Trophoblast cell (in vitro differentiated cells and primary cell): ENCODE results near the gene TAX1BP3.

Source experiments
- DNase-seq, 2 donors: peaks; one replicate each; pipeline ENCODE4 v3.0.0-alpha.2; 2016
- H2AFZ ChIP-seq: 2 replicates; pipeline ENCODE4 v1.6.1; 2013; ENCODE audit warnings: low read length, moderate library complexity, mild to moderate bottlenecking; ENCODE audit not compliant: insufficient read depth, poor library complexity
- H2AK5ac ChIP-seq: 2 replicates; pipeline ENCODE4 v1.6.1; 2013; ENCODE audit warnings: mild to moderate bottlenecking, low read length
- H2BK120ac ChIP-seq: 2 replicates; pipeline ENCODE4 v1.6.1; 2013; ENCODE audit warnings: low read length, mild to moderate bottlenecking, moderate library complexity; ENCODE audit not compliant: insufficient read depth, poor library complexity
- H2BK12ac ChIP-seq: 2 replicates; pipeline ENCODE4 v1.6.1; 2013; ENCODE audit warnings: mild to moderate bottlenecking, low read length, moderate library complexity
- H2BK5ac ChIP-seq: 2 replicates; pipeline ENCODE4 v1.6.1; 2013; ENCODE audit warnings: low read length, low read depth, moderate library complexity, mild to moderate bottlenecking; ENCODE audit not compliant: poor library complexity
- H3K14ac ChIP-seq: 2 replicates; pipeline ENCODE4 v1.6.1; 2013; ENCODE audit warnings: mild to moderate bottlenecking, low read length
- H3K18ac ChIP-seq: 2 replicates; pipeline ENCODE4 v1.6.1; 2013; ENCODE audit warnings: mild to moderate bottlenecking, low read length
- H3K23ac ChIP-seq: 2 replicates; pipeline ENCODE4 v1.6.1; 2013; ENCODE audit warnings: low read length
- H3K27ac ChIP-seq: 2 replicates; pipeline ENCODE4 v1.5.1; 2013; ENCODE audit warnings: low read depth, mild to moderate bottlenecking, inconsistent platforms, low read length, moderate library complexity
- H3K27me3 ChIP-seq: 2 replicates; pipeline ENCODE4 v1.6.1; 2013; ENCODE audit warnings: inconsistent platforms, mild to moderate bottlenecking, low read length, moderate library complexity; ENCODE audit not compliant: insufficient read depth
- H3K36me3 ChIP-seq, 2 experiments: 1 replicate in 1 of 2; 2 replicates in 1 of 2; pipeline ENCODE4 v1.6.1; 2013; ENCODE audit warnings: low read length in 2 of 2, mild to moderate bottlenecking in 2 of 2, moderate library complexity in 1 of 2; ENCODE audit not compliant: insufficient read depth in 2 of 2, control insufficient read depth in 1 of 2
- H3K4ac ChIP-seq: 2 replicates; pipeline ENCODE4 v1.6.1; 2013; ENCODE audit warnings: low read depth, mild to moderate bottlenecking, low read length, moderate library complexity
- H3K4me1 ChIP-seq, 2 experiments: 1 replicate in 1 of 2; 2 replicates in 1 of 2; pipeline ENCODE4 v1.6.1; 2013; ENCODE audit warnings: low read length in 2 of 2, mild to moderate bottlenecking in 2 of 2, moderate library complexity in 1 of 2; ENCODE audit not compliant: insufficient read depth in 2 of 2, control insufficient read depth in 1 of 2
- H3K4me2 ChIP-seq: 2 replicates; pipeline ENCODE4 v1.6.1; 2013; ENCODE audit warnings: inconsistent platforms, mild to moderate bottlenecking, low read length, moderate library complexity
- H3K4me3 ChIP-seq: 2 replicates; pipeline ENCODE4 v1.5.1; 2013; ENCODE audit warnings: mild to moderate bottlenecking, low read depth, low read length, inconsistent platforms
- H3K79me1 ChIP-seq: one replicate; pipeline ENCODE4 v1.6.1; 2013; ENCODE audit warnings: low read length
- H3K79me2 ChIP-seq: 2 replicates; pipeline ENCODE4 v1.6.1; 2013; ENCODE audit warnings: low read length, mild to moderate bottlenecking; ENCODE audit not compliant: control insufficient read depth, insufficient read depth, poor library complexity
- H3K9ac ChIP-seq: 2 replicates; pipeline ENCODE4 v1.6.1; 2013; ENCODE audit warnings: mild to moderate bottlenecking, low read length
- H3K9me3 ChIP-seq: 2 replicates; pipeline ENCODE4 v1.6.1; 2013; ENCODE audit warnings: low read depth, mild to moderate bottlenecking, control low read depth, inconsistent platforms, low read length; ENCODE audit not compliant: insufficient read depth
- H4K12ac ChIP-seq: 2 replicates; pipeline ENCODE4 v1.6.1; 2013; ENCODE audit warnings: low read depth, mild to moderate bottlenecking, low read length, moderate library complexity
- H4K8ac ChIP-seq: 2 replicates; pipeline ENCODE4 v1.6.1; 2013; ENCODE audit warnings: low read depth, mild to moderate bottlenecking, low read length, moderate library complexity
- H4K91ac ChIP-seq: one replicate; pipeline ENCODE4 v1.6.1; 2013; ENCODE audit warnings: low read depth, mild to moderate bottlenecking, low read length, moderate library complexity
- WGBS: extraction: QIAGEN DNeasy Blood & Tissue Kit; methylation state at CpG from one replicate; pipeline ENCODE4 v1.1.7; 2013; ENCODE audit warnings: missing lambda C conversion rate; ENCODE audit not compliant: insufficient read length, insufficient coverage; ENCODE audit errors: extremely low coverage; 5-methylcytosine and 5-hydroxymethylcytosine counted together

The TAX1BP3 gene

DNA sequence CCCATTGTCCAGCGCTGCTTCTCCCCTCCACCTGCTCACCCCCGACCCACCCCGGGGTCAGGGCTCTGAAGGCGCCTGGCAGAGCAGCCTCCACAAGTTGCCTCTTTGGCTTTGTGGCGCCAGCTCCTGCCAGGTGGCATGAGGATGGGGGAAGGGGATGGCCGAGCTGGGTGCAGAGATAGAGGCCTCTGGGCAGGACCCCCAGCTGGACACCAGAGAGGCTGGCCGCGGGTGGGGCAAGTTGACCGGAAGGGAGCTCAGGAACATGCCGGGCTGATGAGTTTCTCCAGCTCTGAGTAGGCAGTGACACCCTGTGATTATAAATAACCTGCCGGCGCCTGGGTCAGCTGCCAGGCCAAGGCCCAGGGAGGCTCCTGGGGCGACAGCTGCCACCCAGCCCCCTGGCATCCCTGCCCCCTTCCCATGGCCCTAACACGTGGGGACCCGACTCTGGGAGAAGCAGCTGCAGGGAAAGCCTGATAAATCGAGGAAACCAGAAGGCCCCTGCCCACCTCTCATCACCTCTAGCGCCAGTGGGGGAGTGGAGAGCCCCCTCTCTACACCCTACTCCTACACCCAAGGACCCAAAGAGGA is 26.8 kb upstream of the TAX1BP3 start:
- H3K4me3 ChIP-seq = no peak overlapping the region
- H3K14ac ChIP-seq = no peak overlapping the region
- H3K18ac ChIP-seq = no peak overlapping the region
- H4K12ac ChIP-seq = no peak overlapping the region
- H2AFZ ChIP-seq = no peak overlapping the region
- no peak overlapping the region for H3K9ac ChIP-seq
- WGBS = no CpG with 5 or more reads among the region's 17 CpGs
- H3K4me1 ChIP-seq = peaks cover 0 to 8% of the 10 kb centered on the region in 2 experiments
- no peak overlapping the region for H2BK120ac ChIP-seq
- no peaks in the 10 kb centered on the region for H3K36me3 ChIP-seq
- no peak overlapping the region for H3K4ac ChIP-seq
- H3K4me2 ChIP-seq = peak overlapping the region; percentile 79
- peaks cover 34% of the 10 kb centered on the region for H3K27me3 ChIP-seq
- H2BK12ac ChIP-seq = no peak overlapping the region
- H3K27ac ChIP-seq = no peak overlapping the region
- H3K23ac ChIP-seq = no peak overlapping the region
- no peak overlapping the region for H2AK5ac ChIP-seq
- no peak for DNase-seq
- peaks cover 14% of the 10 kb centered on the region for H3K9me3 ChIP-seq
- H2BK5ac ChIP-seq = no peak overlapping the region
- H3K79me2 ChIP-seq = no peaks in the 10 kb centered on the region
- H4K8ac ChIP-seq = no peak overlapping the region
- no peak overlapping the region for H4K91ac ChIP-seq
- no peaks in the 10 kb centered on the region for H3K79me1 ChIP-seq

DNA sequence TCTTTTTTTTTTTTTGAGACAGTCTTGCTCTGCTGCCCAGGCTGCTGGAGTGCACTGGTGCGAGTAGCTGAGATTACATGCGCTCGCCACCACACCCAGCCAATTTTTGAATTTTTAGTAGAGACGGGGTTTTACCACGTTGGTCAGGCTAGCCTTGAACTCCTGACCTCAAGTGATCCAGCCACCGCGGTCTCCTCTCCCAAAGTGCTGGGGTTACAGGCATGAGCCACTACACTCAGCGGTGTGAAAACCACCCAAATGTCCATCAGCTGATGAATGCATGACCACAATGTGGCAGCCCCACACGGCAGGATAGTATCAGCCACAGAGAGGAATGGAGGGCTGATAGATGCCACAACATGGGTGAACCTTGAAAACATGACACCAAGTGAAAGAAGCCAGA is 25.5 kb upstream of the TAX1BP3 start:
- Histone ChIP-seq H2BK120ac (no peak overlapping the region), H3K4ac (no peak overlapping the region), H3K79me1 (no peaks in the 10 kb centered on the region), H3K14ac (no peak overlapping the region), H3K23ac (no peak overlapping the region), H4K8ac (no peak overlapping the region), H3K9ac (no peak overlapping the region), H3K79me2 (no peaks in the 10 kb centered on the region), H3K27me3 (peaks cover 34% of the 10 kb centered on the region), H4K12ac (no peak overlapping the region), H2AFZ (no peak overlapping the region), H3K27ac (no peak overlapping the region), H4K91ac (no peak overlapping the region), H2AK5ac (no peak overlapping the region), H3K18ac (no peak overlapping the region), H3K4me2 (no peak overlapping the region), H2BK5ac (no peak overlapping the region), H3K4me1 (peaks cover 0 to 8% of the 10 kb centered on the region in 2 experiments), H3K36me3 (no peaks in the 10 kb centered on the region), H3K9me3 (peaks cover 16% of the 10 kb centered on the region), H3K4me3 (no peak overlapping the region), H2BK12ac (no peak overlapping the region)
- no CpG with 5 or more reads among the region's 9 CpGs for WGBS
- DNase-seq = no peak

DNA sequence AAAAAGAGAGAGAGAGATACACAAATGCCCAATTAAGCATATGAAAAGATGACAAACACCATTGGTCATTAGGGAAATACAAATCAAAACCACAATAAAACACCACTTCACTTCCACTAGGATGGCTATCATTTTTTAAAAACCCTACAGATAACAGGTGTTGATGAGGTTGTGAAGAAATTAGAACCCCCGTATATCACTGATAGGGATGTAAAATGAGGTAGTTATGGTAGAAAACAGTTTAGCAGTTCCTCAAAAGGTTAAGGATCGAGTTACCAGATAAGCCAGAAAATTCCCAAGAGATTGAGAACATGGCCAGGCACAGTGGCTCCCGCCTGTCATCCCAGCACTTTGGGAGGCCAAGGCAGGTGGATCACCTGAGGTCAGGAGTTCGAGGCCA is 24.8 kb upstream of the TAX1BP3 start:
- Histone ChIP-seq H2BK120ac (no peak overlapping the region), H3K79me1 (no peaks in the 10 kb centered on the region), H3K27ac (no peak overlapping the region), H2BK12ac (no peak overlapping the region), H2BK5ac (no peak overlapping the region), H3K27me3 (peaks cover 32% of the 10 kb centered on the region), H4K8ac (no peak overlapping the region), H3K79me2 (no peaks in the 10 kb centered on the region), H3K36me3 (no peaks in the 10 kb centered on the region), H4K12ac (no peak overlapping the region), H3K9me3 (peaks cover 12% of the 10 kb centered on the region), H2AK5ac (no peak overlapping the region), H3K18ac (no peak overlapping the region), H2AFZ (no peak overlapping the region), H3K23ac (no peak overlapping the region), H3K14ac (no peak overlapping the region), H4K91ac (no peak overlapping the region), H3K4me2 (no peak overlapping the region), H3K4me3 (no peak overlapping the region), H3K4ac (no peak overlapping the region), H3K4me1 (peaks cover 0 to 8% of the 10 kb centered on the region in 2 experiments), H3K9ac (no peak overlapping the region)
- WGBS = no CpG with 5 or more reads among the region's 4 CpGs
- DNase-seq = no peak

DNA sequence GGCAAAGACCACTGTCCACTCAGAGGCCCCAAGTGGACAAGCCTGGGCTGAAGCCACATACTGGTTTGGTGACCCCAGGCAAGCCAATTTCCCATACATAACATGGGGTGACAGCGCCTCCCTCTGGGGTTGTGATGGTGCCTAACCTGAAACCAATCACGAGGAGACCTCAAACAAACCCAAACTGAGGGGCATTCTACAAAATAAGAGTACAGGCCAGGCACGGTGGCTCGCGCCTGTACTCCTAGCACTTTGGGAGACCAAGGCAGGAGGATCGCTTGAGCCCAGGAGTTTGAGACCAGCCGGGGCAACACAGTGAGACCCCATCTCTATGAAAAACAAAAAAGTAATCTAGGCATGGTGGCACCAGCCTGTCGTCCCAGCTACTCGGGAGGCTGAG is 24.0 kb upstream of the TAX1BP3 start:
- Histone ChIP-seq H3K9ac (no peak overlapping the region), H3K27me3 (peaks cover 25% of the 10 kb centered on the region), H2AK5ac (no peak overlapping the region), H3K4me3 (no peak overlapping the region), H4K91ac (no peak overlapping the region), H3K36me3 (no peaks in the 10 kb centered on the region), H3K18ac (no peak overlapping the region), H2AFZ (no peak overlapping the region), H3K79me2 (no peaks in the 10 kb centered on the region), H3K4me1 (peaks cover 0 to 8% of the 10 kb centered on the region in 2 experiments), H4K12ac (no peak overlapping the region), H3K27ac (no peak overlapping the region), H3K4ac (no peak overlapping the region), H2BK12ac (no peak overlapping the region), H2BK5ac (no peak overlapping the region), H3K4me2 (no peak overlapping the region), H3K9me3 (peaks cover 7% of the 10 kb centered on the region), H4K8ac (no peak overlapping the region), H3K14ac (no peak overlapping the region), H3K79me1 (no peaks in the 10 kb centered on the region), H2BK120ac (no peak overlapping the region), H3K23ac (no peak overlapping the region)
- WGBS = no CpG with 5 or more reads among the region's 9 CpGs
- DNase-seq = no peak
